Hematopoietic multipotent progenitor cell treated with erythropoietin and hydrocortisone succinate and interleukin-3 and kit ligand, for 4 days (in vitro differentiated cells): ENCODE results near the gene RAPGEF3.

Experiments used
- DNase-seq: peaks from one replicate; pipeline ENCODE4 v3.0.0-alpha.2; 2015

Gene RAPGEF3

DNA sequence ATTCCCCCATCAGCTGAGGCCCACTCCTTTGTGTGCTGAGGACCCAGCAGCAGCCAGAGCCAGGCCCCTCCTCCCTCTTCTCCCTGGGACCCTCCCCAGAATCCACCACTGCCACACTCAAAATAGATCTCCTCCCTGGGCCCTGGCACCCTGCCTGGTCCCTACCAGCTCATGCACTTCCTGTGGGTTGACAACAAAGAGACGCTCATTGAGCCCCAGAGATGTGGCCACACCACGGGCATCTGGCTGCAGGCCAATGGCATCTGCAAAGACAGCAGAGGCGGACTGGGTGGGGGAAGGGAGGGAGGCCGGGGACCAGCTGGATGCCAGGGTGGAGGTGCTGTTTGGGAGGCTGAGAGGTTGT lies 17.4 kb downstream of the RAPGEF3 start:
- DNase-seq: peak; percentile 98

DNA sequence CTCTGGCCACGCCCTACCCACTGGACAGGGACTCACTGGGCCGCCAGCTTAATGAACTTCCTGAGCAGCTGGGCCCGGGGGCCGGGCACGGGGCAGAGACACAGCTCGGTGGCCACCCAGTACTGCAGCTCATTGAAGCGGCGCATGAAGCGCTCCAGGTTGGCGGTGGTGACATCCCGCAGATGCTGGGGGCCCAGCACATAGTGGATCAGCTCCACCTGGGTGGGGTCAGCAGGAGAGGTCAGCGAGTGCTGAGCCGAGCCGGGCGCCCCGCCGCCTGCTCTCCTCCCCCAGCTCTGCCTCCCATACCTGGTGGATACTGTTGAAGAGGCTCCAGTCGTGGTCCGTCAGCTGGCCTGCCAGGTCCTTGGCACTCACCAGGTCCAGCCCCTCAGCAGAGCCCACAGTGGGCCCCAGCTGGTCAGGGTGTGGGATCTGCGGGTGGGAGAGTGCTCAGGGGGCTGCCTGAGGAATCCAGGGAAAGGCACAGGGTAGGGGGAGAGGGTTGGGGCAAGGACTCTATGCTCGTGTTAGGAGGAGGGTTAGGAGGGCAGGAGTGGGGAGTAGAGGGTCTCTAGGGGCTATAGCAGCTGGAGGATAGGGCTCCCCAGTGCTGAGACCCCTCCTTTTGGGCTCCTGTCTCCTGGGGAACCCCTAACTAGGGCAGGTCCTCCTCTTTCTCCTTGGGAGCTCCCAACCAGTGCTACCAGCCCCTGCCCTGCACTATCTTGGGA lies 17.9 kb downstream of the RAPGEF3 start:
- DNase-seq: no peak

DNA sequence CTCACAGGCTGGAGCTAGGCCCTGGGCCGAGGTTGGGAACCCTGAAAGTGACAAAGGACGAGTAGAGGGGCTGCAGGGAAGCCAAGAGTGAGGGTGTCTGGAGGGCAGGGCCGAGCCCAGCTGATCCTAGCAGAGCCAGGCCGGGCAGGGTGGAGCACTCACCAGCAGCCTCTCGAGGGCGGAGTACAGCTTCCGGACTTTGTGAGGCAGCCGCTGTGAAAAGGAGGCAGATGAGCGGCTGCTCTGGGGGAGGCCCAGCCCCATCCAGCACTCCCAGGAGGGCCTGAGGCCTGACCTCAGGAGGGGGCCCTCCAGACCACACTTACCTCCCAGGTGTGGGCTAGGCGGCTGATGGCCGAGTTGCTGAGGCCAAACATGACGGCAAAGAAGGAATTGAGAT lies 18.7 kb downstream of the RAPGEF3 start:
- DNase-seq: peak; percentile 57

DNA sequence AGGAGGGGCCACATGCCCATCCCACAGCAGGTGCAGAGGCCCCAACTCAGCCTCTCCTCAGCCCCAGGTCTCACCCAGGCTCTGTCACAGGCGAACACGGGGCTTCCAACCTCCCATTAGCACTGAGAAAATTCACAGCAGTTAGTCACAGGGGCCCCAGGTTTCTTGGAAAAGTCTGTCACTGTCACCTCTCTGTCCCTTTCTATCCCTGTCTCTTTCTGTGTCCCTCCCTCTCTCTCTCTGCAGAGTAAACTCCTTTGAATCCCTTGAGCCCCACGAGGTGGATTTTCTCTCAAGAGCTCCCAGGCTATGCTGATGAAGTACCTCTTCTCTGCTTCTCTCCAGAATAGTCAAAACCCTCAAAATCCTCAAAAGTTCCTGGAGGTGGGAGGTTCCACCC lies 19.4 kb downstream of the RAPGEF3 start:
- DNase-seq: no peak

DNA sequence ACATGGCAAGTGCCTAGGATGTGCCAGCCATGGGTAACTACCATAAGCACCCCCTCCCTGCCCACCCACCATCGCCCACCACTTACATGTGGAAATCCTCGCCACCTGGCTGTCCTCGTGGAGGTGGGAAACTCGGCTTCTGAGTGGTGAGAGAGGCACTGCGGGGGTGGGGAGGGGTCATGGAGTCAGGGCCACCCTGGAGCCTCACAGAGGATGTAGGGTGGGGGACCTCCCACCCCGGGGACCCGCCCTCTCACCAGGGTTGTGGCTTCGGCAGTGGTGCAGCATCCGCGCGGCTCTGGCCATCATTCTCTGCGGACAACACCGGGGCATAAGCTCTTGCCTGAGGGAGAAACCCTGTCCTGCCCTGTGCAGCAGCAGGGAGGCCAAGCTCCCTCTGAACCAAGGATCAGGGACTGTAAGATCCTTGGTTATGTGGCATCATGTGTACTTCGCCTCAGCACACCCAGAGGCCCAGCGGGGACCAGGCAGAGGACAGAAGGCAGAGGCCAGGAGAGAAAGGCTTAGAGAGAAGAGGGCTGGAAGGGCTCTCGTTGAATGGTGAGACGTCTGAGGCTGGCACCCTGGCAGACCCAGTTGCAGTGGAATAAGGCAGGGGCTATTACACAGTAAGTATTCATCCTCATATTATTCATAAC lies 20.6 kb downstream of the RAPGEF3 start:
- DNase-seq: no peak

DNA sequence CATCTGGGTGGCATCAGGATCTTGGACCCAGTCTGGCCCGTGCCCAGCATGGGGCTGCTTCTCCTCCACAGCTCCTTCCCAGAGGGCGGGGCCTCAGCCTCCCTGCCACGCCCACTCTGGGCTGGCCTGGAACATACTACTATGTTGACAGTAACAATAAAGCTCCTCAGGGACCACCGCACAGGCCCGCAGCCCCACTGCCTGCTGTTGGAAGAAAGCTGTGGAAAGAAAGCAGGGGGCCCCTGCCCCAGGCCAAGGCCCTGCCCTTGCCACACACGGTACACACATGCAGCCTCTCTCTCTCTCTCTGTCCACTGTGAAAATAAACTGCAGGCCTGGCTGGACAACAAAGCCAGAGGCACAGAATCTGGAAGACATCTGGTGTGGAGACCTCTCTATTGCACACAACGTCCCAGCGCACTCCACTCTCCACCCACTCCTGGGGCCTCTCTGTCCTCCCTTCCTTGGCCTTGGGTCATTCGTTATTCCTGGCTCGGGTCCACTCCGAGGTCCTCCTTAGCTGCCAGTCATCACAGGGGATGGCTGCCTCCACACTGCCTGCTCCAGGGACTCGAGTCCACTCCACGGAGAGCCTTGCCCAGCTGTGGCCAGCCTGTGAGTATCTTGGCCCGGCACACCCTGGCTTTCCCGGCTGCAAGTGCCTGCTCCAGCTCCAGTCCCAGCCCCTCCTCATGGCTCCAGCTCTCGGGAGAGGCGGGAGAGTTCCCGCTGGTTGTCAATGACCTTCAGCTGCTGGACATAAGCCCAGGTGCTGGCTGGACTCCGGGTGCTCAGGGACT lies 21.6 kb downstream of the RAPGEF3 start:
- peak; percentile 35 for DNase-seq

DNA sequence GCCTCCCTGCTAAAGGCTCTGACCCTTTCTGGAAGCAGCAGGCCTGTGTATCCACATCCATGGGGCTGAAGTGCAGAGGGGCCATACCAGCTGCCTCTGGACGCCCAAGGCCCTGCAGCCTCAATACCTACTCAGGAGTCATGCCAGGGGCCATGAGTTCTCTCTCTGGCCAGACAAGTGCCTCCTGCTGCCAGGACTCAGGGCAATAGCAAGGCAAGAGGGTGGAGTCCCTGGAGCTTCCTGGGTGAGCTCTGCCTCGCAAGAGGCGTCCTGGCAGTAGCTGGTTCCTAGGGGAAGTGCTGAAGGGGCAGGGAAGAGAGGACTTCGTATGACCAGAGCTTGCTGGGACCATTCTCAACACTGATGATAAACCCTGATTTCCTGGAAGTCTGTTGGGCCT lies 22.5 kb downstream of the RAPGEF3 start:
- no peak for DNase-seq

DNA sequence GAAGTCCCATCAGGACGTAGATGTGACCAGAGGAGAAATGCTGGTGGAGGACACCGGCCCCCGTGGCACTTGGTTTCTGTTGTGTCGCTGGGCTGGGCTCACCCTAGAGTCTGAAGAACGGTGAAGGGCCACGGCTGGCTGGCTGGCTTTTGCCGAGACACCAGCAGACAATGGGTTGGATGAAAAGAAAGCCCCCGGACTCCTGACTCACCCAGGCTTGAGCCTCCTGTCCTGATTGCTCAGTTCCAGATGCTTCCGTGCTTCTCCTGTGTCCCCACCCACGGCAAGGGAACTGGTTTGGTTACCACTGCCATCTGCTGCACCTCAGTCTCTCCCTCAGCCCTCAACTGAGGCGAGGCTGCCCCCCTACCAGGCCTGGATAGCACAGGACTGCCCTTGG lies 23.0 kb downstream of the RAPGEF3 start:
- DNase-seq: no peak

DNA sequence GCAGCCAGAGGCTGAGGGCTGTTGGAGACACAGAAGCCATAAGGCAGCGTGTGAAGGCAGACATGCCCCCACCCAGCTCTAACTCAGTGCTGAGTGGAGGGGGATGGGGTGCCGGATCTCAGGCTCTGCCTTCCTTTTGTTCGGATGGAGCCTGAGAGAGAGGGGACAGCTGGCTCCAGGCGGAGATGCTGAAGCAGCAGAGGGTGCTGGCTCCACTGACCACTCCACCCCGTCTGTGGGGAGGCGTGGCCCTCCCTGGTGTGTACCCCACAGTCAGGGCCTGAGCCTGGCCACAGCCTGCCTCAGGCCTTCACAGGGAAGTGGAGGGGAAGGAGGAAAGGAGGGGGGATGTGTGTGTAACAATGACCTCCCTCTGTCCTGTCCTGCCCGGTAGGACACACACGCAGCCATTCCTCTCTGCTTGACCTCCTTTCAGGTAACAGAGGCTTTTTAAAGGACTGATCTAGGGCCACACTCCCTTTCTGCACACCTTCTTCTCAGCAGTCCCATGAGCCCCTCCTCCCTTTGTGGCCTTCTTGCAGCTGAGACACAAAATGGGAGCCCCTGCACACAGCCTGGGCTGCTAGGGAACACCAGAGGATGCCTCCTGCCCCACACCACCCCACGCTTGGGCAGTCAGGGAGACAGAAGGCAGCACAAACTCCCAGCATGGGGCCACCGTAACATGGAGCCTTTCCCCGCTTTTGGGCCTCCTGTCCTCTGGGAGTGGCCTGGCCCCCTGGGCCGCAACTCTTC lies 23.8 kb downstream of the RAPGEF3 start:
- DNase-seq: no peak

DNA sequence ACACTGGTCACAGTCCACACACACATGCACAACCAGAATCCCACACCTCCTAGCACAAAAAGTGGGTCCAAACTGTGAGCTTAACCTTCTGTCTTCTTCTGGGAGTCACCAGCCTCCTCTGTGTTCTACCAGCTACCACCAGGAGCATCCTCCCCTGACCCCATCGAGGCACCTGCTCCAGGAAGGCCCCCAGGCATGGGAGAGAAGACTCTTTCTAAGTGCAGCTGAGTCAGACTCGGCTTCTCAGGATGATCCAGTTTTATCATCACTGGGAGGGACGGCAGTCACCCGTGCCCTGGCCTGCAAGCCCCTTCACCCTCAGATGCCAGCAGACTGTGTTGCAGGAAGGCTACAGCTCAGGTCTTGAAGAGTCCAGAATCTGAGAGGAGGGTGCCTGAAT lies 25.5 kb downstream of the RAPGEF3 start:
- no peak for DNase-seq

DNA sequence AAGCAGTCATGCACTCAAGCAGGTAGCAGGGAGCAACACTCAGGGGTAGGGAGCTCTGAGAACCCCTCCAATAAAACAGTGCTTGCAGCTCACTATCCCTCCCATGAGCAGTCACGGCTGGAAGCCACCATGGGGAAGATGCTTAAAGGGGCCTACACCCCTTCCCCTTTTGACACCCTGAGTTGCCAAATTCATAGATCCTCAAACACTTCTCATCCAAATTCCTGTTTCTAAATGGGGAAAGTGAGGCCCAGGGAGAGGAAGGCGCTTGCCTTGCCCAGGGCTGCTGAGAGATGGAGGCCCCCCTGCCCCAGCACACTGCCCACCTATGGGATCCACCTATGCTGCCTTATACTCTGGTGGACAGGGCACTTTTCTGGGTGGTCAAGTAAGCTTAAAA lies 26.2 kb downstream of the RAPGEF3 start:
- DNase-seq: no peak

DNA sequence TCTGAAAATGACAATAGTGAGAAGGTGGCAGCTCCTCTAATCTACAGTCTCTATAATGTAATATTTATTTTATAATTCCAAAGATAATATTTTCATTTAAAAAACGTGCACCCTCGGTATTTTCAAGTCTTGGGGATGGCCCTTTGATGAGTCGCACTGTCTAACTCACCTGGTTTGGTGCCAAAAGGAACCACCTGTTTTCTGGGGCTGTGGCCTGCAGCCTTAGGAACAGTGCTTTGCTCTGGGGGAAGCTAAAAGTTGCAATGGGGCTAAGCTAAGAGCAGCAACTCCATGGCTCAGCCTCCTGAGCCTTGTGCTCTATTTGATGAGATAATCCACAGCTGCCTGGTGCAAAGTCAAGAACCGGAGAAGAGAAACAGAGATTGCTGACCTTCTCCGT lies 27.0 kb downstream of the RAPGEF3 start:
- DNase-seq: no peak

DNA sequence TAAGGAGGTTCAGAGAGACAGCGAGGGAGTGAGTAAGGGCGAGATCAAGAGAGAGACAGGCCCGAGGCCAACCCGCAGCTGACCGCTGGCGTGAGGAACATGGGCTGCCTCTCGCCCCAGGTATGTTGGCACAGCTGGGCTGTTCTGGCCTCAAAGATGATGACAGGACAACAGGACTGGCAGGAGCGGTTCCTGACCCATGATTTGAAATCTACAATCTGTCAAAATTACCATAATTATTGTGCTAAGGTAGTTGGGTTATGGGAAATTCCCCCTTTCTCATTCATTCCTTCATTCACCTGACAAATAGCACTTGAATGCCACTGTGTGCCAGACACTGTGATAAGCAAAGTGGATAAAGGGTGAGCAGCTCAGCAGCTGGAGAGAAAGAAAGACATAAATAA lies 28.3 kb downstream of the RAPGEF3 start:
- no peak for DNase-seq

DNA sequence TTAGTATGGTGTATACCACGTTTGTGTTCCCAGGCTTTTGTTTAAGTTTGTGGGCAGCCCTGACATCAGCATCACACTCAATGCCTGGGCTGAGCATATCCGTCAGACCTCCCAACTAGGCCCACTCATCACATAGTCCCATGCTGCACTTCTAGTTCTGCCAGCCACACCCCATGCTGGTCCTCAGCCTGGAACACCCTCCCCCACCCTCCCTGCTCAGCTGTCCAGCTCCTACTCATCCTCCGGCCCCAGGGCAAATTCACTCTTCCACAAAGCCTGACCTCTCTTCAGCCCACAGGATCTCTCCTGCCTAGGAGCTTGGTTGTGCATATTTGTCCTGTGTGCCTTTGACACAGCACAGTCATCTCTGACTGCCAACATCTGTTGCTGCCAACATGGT lies 29.4 kb downstream of the RAPGEF3 start:
- DNase-seq: no peak

DNA sequence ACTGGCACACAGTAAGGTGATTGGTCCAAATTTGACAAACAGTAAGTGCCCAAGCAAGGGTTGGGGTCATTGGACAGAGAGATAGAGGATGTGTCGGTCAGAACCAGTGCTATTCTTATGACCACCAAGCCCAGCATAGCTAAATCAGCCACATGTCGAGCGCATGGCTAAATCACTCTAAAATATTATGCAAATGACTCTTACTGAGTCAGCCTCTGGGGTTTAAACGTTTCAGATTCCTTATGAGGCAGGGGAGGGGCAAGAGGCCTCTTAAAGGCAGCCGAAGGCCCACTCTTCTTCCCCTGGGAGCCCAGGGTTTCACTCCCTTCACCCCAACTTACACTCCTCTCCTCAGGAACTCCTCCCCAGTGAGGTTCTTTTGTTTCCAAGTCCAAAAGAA lies 32.8 kb downstream of the RAPGEF3 start:
- no peak for DNase-seq

DNA sequence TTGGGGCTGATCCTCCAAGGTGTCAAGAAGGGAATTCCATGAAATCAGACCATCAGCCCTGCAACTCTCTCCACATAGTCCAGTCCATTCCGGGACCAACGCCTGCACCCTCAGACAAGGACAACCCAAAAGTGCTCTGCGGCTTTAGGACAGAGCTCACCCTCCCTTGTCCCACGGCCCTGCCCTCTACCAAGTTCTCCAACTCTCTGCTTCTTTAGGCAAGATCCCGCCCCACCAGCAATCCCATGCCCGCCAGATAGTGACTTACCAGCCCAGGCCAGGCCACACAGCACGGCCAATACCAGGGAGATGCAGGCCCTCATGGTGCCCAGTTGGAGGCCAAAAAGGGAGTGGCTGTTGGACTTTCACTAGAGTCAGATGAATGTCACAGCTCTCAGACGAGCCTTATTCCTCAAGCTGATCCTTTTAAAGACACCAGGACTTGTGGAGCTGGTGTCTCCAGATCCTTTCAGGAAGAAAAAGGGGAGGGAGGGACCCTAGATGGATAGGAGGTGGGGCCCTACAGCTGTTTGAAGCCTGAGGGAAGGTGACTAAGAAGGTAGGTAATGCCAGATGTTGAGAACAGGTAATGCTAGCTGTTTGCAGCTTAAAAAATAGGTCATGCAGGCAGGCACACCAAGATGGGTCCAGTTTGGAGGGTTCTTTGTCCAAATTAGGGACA lies 33.4 kb downstream of the RAPGEF3 start, which contains the start of gene ENDOU:
TSS of gene ENDOU (minus strand) at position 400 of the 682 bp plus-strand sequence. CDS start at position 323, 77 bp downstream.
- no peak for DNase-seq

DNA sequence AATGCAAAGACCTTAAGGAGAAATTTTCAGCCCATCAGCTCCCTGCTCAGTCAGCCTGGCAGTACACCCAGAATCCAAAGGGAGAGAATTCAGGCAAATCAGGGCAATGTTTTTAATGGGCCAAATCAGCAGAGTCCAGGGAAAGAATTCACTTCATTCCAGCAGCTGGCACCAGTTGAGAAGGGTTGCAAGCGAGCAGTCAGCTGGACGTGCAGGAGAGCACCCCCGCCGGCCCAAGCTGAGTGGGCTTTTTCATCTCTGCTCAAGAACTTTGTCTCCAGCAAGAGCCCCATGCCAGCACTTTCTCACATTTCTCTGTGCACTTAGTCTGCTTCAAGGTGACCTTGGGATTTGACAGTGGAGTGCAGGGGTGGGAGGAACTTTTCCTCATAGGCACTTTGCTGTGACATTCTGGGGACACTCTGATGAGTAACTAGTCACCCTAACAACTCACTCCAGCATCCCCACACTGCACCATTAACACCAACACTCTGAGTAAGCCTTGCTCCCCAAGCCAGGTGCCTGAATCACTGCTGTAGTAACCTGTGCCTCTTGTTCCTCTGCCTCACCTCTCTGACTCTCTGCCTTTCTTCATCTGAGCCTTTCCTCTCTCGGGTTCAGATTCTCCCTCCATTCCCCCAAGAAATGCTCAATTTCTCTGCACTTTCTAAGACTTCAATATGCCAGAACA lies 35.6 kb downstream of the RAPGEF3 start:
- no peak for DNase-seq

DNA sequence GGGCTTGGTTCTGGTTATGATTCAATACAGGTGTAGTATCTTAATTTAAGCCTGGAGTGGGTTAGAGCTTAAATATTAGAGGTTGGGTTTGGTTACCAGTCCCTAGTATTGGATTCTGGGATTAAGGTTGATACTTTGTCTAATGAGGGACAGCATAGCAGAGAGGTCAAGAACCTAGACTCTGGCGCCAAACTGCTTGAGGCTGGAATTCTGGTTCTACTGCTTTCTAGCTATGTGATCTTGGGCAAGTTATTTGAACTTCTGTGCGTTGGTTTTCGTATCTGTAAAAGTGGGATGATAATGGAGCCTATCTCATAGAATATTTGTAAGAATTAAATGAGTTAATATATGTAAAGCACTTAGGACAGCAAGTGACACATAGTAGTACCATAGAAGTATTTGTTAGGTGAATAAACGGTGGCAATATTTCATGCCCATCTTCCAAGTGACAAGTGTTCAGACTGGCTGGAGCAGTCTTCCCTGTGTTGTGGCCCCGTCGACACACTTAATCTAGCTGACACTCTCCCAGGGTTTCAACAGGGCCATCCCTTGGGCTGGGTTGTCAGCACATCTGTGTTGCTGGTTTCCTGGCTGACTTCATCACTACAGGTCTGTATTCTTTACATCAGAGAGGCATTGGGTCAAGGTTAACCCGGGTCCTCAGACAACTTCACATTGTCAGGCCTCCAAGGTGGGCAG lies 36.4 kb downstream of the RAPGEF3 start:
- no peak for DNase-seq

DNA sequence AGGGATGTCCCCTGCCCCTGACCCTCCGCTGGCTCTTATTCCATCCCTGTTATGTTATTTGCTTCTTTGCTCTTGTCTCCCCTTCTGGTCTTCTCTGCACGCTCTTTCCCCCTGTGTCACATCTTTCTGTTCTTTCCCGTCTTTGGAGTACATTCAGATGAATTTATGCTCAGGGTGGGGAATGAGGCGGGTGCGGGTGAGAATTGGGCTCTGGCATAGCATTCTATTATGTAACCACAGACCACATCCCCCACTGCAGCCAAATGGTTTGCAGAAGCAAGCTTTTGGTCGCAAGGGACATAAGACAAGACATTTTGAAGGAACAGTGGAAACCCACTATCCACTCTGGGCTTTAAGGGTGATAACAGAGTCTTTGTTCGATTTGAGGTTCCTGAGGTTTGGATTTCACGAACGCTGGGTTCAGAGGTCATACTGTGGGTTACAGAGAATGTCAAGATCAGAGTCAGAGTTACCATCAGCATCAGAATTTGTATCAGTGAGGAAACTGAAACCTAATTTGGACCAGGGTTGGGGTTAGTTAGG lies 37.2 kb downstream of the RAPGEF3 start:
- peak; percentile 72 for DNase-seq

DNA sequence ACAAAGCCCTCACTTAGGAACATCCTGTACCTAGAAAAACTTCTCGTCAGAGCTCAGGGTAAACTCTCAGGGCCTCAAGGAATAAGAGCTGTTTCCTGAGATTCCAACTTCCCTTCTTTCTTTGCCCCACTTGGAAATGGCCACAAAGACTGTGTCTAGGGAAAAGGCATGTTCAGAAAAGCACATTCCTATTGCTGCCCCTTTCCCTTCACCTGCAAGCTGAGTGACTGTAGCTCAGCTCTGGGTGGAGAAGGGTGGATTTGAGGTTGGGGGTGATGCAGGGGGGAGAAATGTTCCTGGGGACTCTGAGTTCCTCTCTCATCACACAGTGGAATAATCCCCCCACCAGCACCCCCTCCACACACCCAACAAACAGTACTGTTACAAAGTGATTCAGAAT lies 40.1 kb downstream of the RAPGEF3 start:
- DNase-seq: no peak
